Testis (tissue), 2 donors: ENCODE results near the gene TNS3.

ENCODE experiments used
- POLR2A ChIP-seq: fragments of 450-650 bp; IDR thresholded peaks from one replicate; pipeline ENCODE4 v1.6.1; 2017; ENCODE audit warnings: antibody characterized with exemption, mild to moderate bottlenecking, moderate library complexity
- TF ChIP-seq, protein P1 (sequence below), 3 experiments: fragments of 450-650 bp in 2 of 3; fragments of 200-600 bp in 1 of 3; sonication (generic) in 1 of 3; IDR thresholded peaks; one replicate each; pipeline ENCODE4 v1.5.1; 2016 to 2019; ENCODE audit warnings: antibody characterized with exemption in 3 of 3, mild to moderate bottlenecking in 2 of 3, moderate library complexity in 1 of 3

DNA sequence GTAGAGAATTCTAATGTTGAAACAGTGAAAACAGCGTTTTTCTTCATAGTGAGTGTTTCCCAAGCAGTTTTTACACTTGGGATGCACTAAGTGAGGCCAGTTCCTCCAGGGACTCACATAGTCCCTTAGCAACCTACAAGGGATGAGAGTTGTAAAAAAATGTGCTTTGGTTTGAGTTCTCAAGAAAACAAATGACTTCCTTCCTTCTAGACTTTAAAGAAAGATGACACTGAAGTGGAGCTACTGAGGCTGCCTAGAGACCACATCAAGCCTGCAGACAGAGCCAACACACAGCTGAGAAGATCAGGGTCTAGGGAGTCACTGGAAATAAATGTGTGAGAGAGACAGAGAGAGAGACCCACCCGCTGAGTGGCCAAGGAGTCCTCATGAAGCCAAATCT, 264.4 kb downstream of the TNS3 start:
- TF ChIP-seq, protein P1, sequence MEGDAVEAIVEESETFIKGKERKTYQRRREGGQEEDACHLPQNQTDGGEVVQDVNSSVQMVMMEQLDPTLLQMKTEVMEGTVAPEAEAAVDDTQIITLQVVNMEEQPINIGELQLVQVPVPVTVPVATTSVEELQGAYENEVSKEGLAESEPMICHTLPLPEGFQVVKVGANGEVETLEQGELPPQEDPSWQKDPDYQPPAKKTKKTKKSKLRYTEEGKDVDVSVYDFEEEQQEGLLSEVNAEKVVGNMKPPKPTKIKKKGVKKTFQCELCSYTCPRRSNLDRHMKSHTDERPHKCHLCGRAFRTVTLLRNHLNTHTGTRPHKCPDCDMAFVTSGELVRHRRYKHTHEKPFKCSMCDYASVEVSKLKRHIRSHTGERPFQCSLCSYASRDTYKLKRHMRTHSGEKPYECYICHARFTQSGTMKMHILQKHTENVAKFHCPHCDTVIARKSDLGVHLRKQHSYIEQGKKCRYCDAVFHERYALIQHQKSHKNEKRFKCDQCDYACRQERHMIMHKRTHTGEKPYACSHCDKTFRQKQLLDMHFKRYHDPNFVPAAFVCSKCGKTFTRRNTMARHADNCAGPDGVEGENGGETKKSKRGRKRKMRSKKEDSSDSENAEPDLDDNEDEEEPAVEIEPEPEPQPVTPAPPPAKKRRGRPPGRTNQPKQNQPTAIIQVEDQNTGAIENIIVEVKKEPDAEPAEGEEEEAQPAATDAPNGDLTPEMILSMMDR (IDR thresholded peaks at IDR 0.05) = no peak
- no peak for TF ChIP-seq POLR2A
